ENCODE data around the gene CHRNB2. TPM values are rescaled to one million over a fixed set of nuclear protein-coding genes. Genes with fewer than 3 reads are reported as not detected.

Gene CHRNB2
- total and polyA plus RNA-seq, 2 of the 8 experiments (the other 6 are each of a cell fraction or from before 2014, with no cell fraction given), result 3.1 to 4.1 TPM

- TF ChIP-seq CTCF (IDR thresholded peaks at IDR 0.05; ENCODE audit: control extremely low read depth in 1 of 3, insufficient read depth in 1 of 3, low read depth in 1 of 3, low read length in 3 of 3), result no peak
- TF ChIP-seq BACH1 (IDR thresholded peaks at IDR 0.05; ENCODE audit: low read length), result no peak
- TF ChIP-seq CTBP2 (IDR thresholded peaks at IDR 0.05; ENCODE audit: borderline replicate concordance, insufficient read depth, insufficient read length, low read length), result no peak
- no peak for TF ChIP-seq NRF1 (IDR thresholded peaks at IDR 0.05; ENCODE audit: low read depth, low read length)
- no peak for TF ChIP-seq SIRT6 (IDR thresholded peaks at IDR 0.05; ENCODE audit: low read length)
These were observed 16.9 kb upstream of the CHRNB2 start (continued) for GRCh38 chr1:154550657-154551056.

Data from H1 (cell line).